HepG2 (cell line): ENCODE data around the gene HJURP. TPM values are rescaled to one million over a fixed set of nuclear protein-coding genes. Genes with fewer than 3 reads are reported as not detected.

Source experiments
- E2F2 ChIP-seq: sonication (generic); formaldehyde crosslinking; IDR thresholded peaks from 2 replicates; pipeline ENCODE4 v1.4.0; 2020; ENCODE audit warnings: missing genetic modification reagents, borderline replicate concordance
- FOXA1 ChIP-seq, 2 experiments: fragments of 450-650 bp in 1 of 2; sonication (generic) in 1 of 2; formaldehyde crosslinking in 1 of 2; IDR thresholded peaks; 2 replicates each; pipeline versions ENCODE4 v1.4.0 to v1.6.1; 2016 to 2020; ENCODE audit warnings: missing genetic modification reagents in 1 of 2
- HNRNPL ChIP-seq: fragments of 200-400 bp; formaldehyde crosslinking; IDR thresholded peaks from 2 replicates; pipeline ENCODE4 v1.6.1; 2017; ENCODE audit warnings: mild to moderate bottlenecking, low read depth, low read length
- IRF2 ChIP-seq: IDR thresholded peaks from 2 replicates; pipeline ENCODE4 v1.6.1; 2018; ENCODE audit warnings: missing genetic modification reagents, missing compliant biosample characterization
- KIAA2018 ChIP-seq: sonication (generic); formaldehyde crosslinking; IDR thresholded peaks from 2 replicates; pipeline ENCODE4 v1.5.0; 2020; ENCODE audit warnings: mild to moderate bottlenecking, missing genetic modification reagents, borderline replicate concordance
- KLF13 ChIP-seq: sonication (generic); formaldehyde crosslinking; IDR thresholded peaks from 2 replicates; pipeline ENCODE4 v1.4.0; 2020; ENCODE audit warnings: mild to moderate bottlenecking, missing genetic modification reagents
- NR2C2 ChIP-seq: sonication (generic); formaldehyde crosslinking; IDR thresholded peaks from 2 replicates; pipeline ENCODE4 v1.4.0; 2020; ENCODE audit warnings: missing genetic modification reagents, mild to moderate bottlenecking, moderate library complexity, borderline replicate concordance
- PAWR ChIP-seq: sonication (generic); formaldehyde crosslinking; IDR thresholded peaks from 2 replicates; pipeline ENCODE4 v1.4.0; 2020; ENCODE audit warnings: missing genetic modification reagents, mild to moderate bottlenecking, borderline replicate concordance
- THAP8 ChIP-seq: sonication (generic); formaldehyde crosslinking; IDR thresholded peaks from 2 replicates; pipeline ENCODE4 v1.5.1; 2020; ENCODE audit warnings: missing genetic modification reagents, mild to moderate bottlenecking, borderline replicate concordance
- YEATS4 ChIP-seq: sonication (generic); formaldehyde crosslinking; IDR thresholded peaks from 2 replicates; pipeline ENCODE4 v1.4.0; 2020; ENCODE audit warnings: missing genetic modification reagents, borderline replicate concordance
- ZFP91 ChIP-seq: sonication (generic); formaldehyde crosslinking; IDR thresholded peaks from 2 replicates; pipeline ENCODE4 v1.9.0; 2022; ENCODE audit warnings: missing genetic modification reagents, mild to moderate bottlenecking, borderline replicate concordance
- ZFY ChIP-seq: sonication (generic); formaldehyde crosslinking; IDR thresholded peaks from 2 replicates; pipeline ENCODE4 v1.4.0; 2020; ENCODE audit warnings: missing genetic modification reagents
- ZNF20 ChIP-seq: sonication (generic); formaldehyde crosslinking; IDR thresholded peaks from 2 replicates; pipeline ENCODE4 v1.4.0; 2020; ENCODE audit warnings: mild to moderate bottlenecking, moderate library complexity, missing genetic modification reagents
- ZNF510 ChIP-seq: sonication (generic); formaldehyde crosslinking; IDR thresholded peaks from 2 replicates; pipeline ENCODE4 v1.4.0; 2020; ENCODE audit warnings: low read depth, mild to moderate bottlenecking, missing genetic modification reagents
- ZNF777 ChIP-seq: sonication (generic); formaldehyde crosslinking; IDR thresholded peaks from 2 replicates; pipeline ENCODE4 v1.4.0; 2020; ENCODE audit warnings: missing genetic modification reagents
- polyA plus RNA-seq, 8 experiments: library from polyadenylated mRNA; depleted of rRNA in 3 of 8; stranded (reverse) in 7 of 8; unstranded in 1 of 8; fragments of >200 nt; fragmentation: Illumina TruSeq in 4 of 8; extraction: Trizol in 4 of 8; gene quantifications; 2 replicates each; pipeline versions ENCODE4 v1.2.1 to v1.2.3, GENCODE V29; 2011 to 2016; ENCODE audit warnings: low read depth in 4 of 8, missing spikeins in 1 of 8, mixed read lengths in 1 of 8; ENCODE audit not compliant: insufficient read depth in 1 of 8
- total RNA-seq, 5 experiments: library from RNA; depleted of rRNA; stranded (reverse); fragments of >200 nt; fragmentation: Illumina TruSeq; extraction: Trizol; gene quantifications; 2 replicates each; pipeline ENCODE4 v1.2.3, GENCODE V29; 2016; ENCODE audit warnings: low read depth in 1 of 5

Gene HJURP
- total and polyA plus RNA-seq, 2 of the 13 experiments (the other 11 are each of a cell fraction or from before 2014, with no cell fraction given), result 36.3 to 43.9 TPM

- TF ChIP-seq FOXA1 (IDR thresholded peaks at IDR 0.05) (no peak), FOXA1 (CRISPR knock-in tag; IDR thresholded peaks at IDR 0.05) (no peak), YEATS4 (CRISPR knock-in tag) (no peak), PAWR (CRISPR knock-in tag) (no peak), KIAA2018 (no peak), E2F2 (CRISPR knock-in tag) (no peak), IRF2 (CRISPR knock-in tag) (no peak), HNRNPL (no peak), ZNF20 (CRISPR knock-in tag) (no peak), ZNF777 (no peak), THAP8 (CRISPR knock-in tag) (no peak), ZNF510 (no peak), NR2C2 (peak; percentile 23; the same call in 1 of the 2 replicates), ZFY (peak; percentile 61), ZFP91 (0 out of 2 replicates have a peak, but pooled peaks have one; percentile 36), KLF13 (CRISPR knock-in tag) (no peak)
Observed at GRCh38 chr2:233817995-233818638, 36.2 kb downstream of the HJURP start (continued).
